Left renal cortex interstitium (tissue), 4 donors: ENCODE measurements around the gene TMOD2. TPM values are rescaled to one million over a fixed set of nuclear protein-coding genes. Genes with fewer than 3 reads are reported as not detected.

Source experiments
- DNase-seq, 4 donors: peaks; one replicate each; pipeline ENCODE4 v3.0.0-alpha.2; 2013; ENCODE audit warnings: low read depth in 4 of 4, low spot score in 2 of 4, missing footprints in 1 of 4
- polyA plus RNA-seq, 4 donors: library from polyadenylated mRNA; unstranded; fragments of 120-200 nt; gene quantifications; one replicate each; pipeline ENCODE4 v1.2.1, GENCODE V29; 2013; ENCODE audit not compliant: insufficient read length in 4 of 4

TMOD2 gene
- polyA plus RNA-seq, 4 donors: 4.0 to 5.8 (median 4.3) TPM

GRCh38 chr15:51846463-51847230, 95.2 kb downstream of the TMOD2 start:
- DNase-seq: no peak

DNA sequence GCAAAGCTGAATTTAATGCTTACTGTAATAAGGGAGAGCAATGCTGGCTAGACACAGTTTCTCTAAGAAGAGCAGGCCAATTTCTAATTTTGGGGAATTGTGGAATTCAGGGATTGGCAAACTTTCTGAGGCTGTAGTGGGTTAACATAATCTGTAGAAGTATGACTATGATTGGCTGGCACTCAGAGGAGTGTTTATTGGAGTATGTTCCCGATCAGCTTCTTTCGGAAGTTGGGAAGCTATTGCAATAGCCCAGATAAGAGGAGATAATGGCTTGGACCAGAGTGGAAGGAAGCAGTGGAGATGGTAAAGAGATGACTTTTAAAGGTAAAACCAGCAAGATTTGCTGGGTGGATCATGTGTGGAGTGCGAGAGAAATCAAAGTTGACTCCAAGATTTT, 97.4 kb downstream of the TMOD2 start:
- DNase-seq: no peak

DNA sequence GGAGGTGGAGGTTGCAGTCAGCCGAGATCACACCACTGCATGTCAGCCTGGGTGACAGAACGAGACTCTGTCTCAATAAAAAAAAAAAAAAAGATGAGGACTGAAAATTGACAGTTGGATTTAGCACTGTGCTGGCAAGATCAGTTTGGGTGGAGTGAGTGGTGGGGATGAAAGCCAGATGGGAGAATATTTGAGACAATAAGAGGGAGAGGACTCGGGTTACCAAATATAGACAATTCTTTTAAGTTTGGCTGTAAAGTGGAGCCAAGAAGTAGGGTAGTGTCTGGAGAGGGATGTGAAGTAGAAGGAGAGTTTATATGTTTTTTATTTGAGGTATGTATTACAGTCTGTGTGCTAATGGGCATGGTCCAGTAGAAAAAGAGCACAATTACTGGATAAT, 98.5 kb downstream of the TMOD2 start:
- DNase-seq: no peak

DNA sequence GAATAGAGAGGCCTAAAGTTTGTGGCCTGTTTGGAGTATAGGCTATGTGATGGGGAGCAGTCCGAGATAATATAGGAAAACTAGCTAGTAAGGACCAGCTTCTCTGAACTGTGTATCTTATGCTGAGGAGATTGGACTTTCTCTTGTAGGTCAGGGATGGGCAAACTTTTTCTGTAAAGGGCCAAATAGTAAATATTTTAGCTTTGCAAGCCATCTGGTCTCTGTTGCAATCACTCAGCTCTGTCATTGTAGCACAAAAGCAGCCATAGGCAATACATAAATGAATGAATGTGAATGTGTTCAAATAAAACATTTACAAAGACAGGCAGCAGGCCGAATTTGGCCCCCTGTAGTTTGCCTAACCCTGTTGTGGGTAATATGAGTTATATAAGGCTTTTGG, 102.6 kb downstream of the TMOD2 start:
- DNase-seq: no peak

GRCh38 chr15:51855612-51856011, 104.2 kb downstream of the TMOD2 start:
- no peak for DNase-seq

- no peak for DNase-seq
Observed at GRCh38 chr15:51856714-51857380, 105.5 kb downstream of the TMOD2 start.

DNA sequence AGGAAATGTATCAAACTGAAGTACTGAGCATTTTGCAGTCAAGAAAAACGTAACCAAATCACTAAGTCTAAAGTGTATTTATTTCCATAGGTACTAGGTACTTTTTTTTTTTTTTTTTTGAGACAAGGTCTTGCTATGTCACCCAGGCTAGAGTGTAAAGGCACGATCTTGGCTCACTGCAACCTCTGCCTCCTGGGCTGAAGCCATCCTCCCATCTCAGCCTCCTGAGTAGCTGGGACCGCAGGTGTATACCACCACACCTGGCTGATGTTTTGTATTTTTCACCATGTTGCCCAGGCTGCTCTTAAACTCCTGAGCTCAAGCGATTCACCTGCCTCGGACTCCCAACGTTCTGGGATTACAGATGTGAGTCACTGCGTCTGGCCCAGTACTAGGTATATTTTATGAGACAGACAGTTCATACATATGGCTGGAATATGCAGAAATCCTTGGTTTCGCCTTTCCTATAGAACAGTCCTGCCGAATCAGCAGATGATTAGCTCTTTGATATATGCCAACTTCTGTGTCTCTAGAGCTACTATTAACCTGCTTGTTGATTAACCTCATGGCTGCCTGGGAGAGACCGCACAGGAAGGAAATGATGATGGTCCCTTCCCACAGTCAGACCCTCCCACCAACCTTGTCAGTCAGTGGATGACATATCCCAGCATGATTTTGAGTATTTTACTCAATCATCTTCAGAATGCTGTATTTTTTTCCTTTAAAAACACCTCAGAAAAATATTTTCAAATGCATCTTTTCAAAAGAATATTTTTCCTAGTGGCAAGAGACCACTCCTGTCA, 110.4 kb downstream of the TMOD2 start:
- DNase-seq: no peak

GRCh38 chr15:51863131-51863530, 111.7 kb downstream of the TMOD2 start:
- no peak for DNase-seq

GRCh38 chr15:51864408-51865056, 113.1 kb downstream of the TMOD2 start:
- DNase-seq: no peak

- no peak for DNase-seq
Observed at GRCh38 chr15:51865317-51865716, 113.9 kb downstream of the TMOD2 start.

Other genes with a start within 250 kb of the TMOD2 start
- gene DMXL2, start 128.8 kb upstream of the TMOD2 start, polyA plus RNA-seq: 100 to 1,000 TPM in 1 of 4 donors, 10 to 100 TPM in 3; 36.9 to 102 (median 70.8) TPM
- under 1 TPM in 3 of 4 donors, not detected in 1; 0.10 to 0.28 (median 0.25) TPM for gene SCG3, start 70.1 kb upstream of the TMOD2 start, polyA plus RNA-seq
- gene LYSMD2, start 13.9 kb upstream of the TMOD2 start, polyA plus RNA-seq: 1 to 10 TPM; 4.2 to 5.8 (median 4.7) TPM
- 10 to 100 TPM; 41.6 to 57.2 (median 48.2) TPM for gene TMOD3, start 78.1 kb downstream of the TMOD2 start, polyA plus RNA-seq
- gene LEO1, start 220.2 kb downstream of the TMOD2 start, polyA plus RNA-seq: 10 to 100 TPM; 29.4 to 40.6 (median 31.9) TPM